Measurements from ENCODE around the gene C20orf202. TPM values are rescaled to one million over a fixed set of nuclear protein-coding genes. Genes with fewer than 3 reads are reported as not detected.

Gene C20orf202
- total and polyA plus RNA-seq, 2 experiments from 2014 or later, result not detected

- TF ChIP-seq CREB1 (CRISPR knock-in tag; IDR thresholded peaks at IDR 0.05; ENCODE audit: low read depth) (no peak), CTCF (conservative IDR thresholded peaks at IDR 0.05; ENCODE audit: low read depth in 2 of 2) (no peak), STAT1 (IDR thresholded peaks at IDR 0.05; ENCODE audit: unreplicated experiment) (no peak), JUNB (IDR thresholded peaks at IDR 0.05; ENCODE audit: unreplicated experiment) (no peak), EZH2 (IDR thresholded peaks at IDR 0.05; ENCODE audit: low read depth, unreplicated experiment) (no peak), REST (IDR thresholded peaks at IDR 0.05; ENCODE audit: unreplicated experiment) (no peak), ZNF114 (CRISPR knock-in tag; IDR thresholded peaks at IDR 0.05) (no peak), ETS1 (IDR thresholded peaks at IDR 0.05) (no peak), EZH2phosphoT487 (IDR thresholded peaks at IDR 0.05; ENCODE audit: unreplicated experiment) (no peak)
Measured at GRCh38 chr20:1188347-1188746, 14.9 kb upstream of the C20orf202 start (continued).

GRCh38 chr20:1189827-1190226, 13.4 kb upstream of the C20orf202 start:
- Histone ChIP-seq H3K27ac (ENCODE audit: low read depth) (no peak overlapping the region), H3K36me3 (ENCODE audit: insufficient read depth) (no peaks in the 10 kb centered on the region), H3K4me1 (ENCODE audit: insufficient read depth) (peaks cover 18% of the 10 kb centered on the region), H3F3A (replicated peaks; ENCODE audit: low read depth) (0 out of 2 replicates have a peak, but pooled peaks cover 5% of the 10 kb centered on the region), H3K79me2 (replicated peaks; ENCODE audit: insufficient read depth) (no peaks in the 10 kb centered on the region), H2AFZ (no peak overlapping the region), H3K9me2 (ENCODE audit: insufficient read depth) (no peaks in the 10 kb centered on the region), H3K4me3 (no peak overlapping the region), H3K27me3 (ENCODE audit: insufficient read depth) (peaks cover 17% of the 10 kb centered on the region), H4K20me1 (replicated peaks; ENCODE audit: insufficient read depth) (no peaks in the 10 kb centered on the region), H3K4me2 (no peak overlapping the region)
- DNase-seq (ENCODE audit: low spot score) (no peak), ATAC-seq (no peak)
- Mint-ChIP-seq H3K27me3 (ENCODE audit: insufficient read depth, low read depth, poor library complexity) (peaks cover 5% of the 10 kb centered on the region), H3K9me3 (no peaks in the 10 kb centered on the region), H3K36me3 (ENCODE audit: low read depth) (no peaks in the 10 kb centered on the region), H3K4me1 (peaks cover 12% of the 10 kb centered on the region), H3K4me3 (no peak overlapping the region), H3K27ac (no peak overlapping the region)
- no peak for TF ChIP-seq CREB1 (CRISPR knock-in tag; IDR thresholded peaks at IDR 0.05; ENCODE audit: low read depth)
- no peak for TF ChIP-seq EZH2 (IDR thresholded peaks at IDR 0.05; ENCODE audit: low read depth, unreplicated experiment)
- no peak for TF ChIP-seq ETS1 (IDR thresholded peaks at IDR 0.05)
- TF ChIP-seq ZNF462 (CRISPR knock-in tag; IDR thresholded peaks at IDR 0.05), result no peak
- TF ChIP-seq NANOG (IDR thresholded peaks at IDR 0.05; ENCODE audit: borderline replicate concordance), result no peak
- TF ChIP-seq JUNB (IDR thresholded peaks at IDR 0.05; ENCODE audit: unreplicated experiment), result no peak
